ENCODE measurements around the gene GPR45.

The GPR45 gene

GRCh38 chr2:105241443-105241842, at the start of gene GPR45:
GPR45 (plus strand) TSS chr2:105241743; CDS start chr2:105241859, 116 bp downstream.
- Mint-ChIP-seq H3K4me3 (no peak within 1 kb of the TSS), H3K36me3 (no peaks in the 10 kb centered on the region), H3K27ac (no peak within 1 kb of the TSS), H3K9me3 (no peaks in the 10 kb centered on the region), H3K4me1 (peaks cover 16% of the 10 kb centered on the region), H3K27me3 (no peaks in the 10 kb centered on the region)
- no peak for ATAC-seq

GRCh38 chr2:105194022-105194675, 47.4 kb upstream of the GPR45 start:
- H3K9me3 Mint-ChIP-seq = peaks cover 13% of the 10 kb centered on the region
- peaks cover 14% of the 10 kb centered on the region for H3K36me3 Mint-ChIP-seq
- H3K4me3 Mint-ChIP-seq = no peak overlapping the region
- peaks cover 15% of the 10 kb centered on the region for H3K27me3 Mint-ChIP-seq
- no peak overlapping the region for H3K27ac Mint-ChIP-seq
- H3K4me1 Mint-ChIP-seq = no peaks in the 10 kb centered on the region
- ATAC-seq = no peak

GRCh38 chr2:105196651-105197050, 44.9 kb upstream of the GPR45 start:
- Mint-ChIP-seq H3K27ac (no peak overlapping the region), H3K36me3 (no peaks in the 10 kb centered on the region), H3K9me3 (peaks cover 10% of the 10 kb centered on the region)

GRCh38 chr2:105215586-105216192, 25.9 kb upstream of the GPR45 start:
- Mint-ChIP-seq H3K27me3 (no peaks in the 10 kb centered on the region), H3K4me3 (no peak overlapping the region), H3K36me3 (no peaks in the 10 kb centered on the region), H3K9me3 (no peaks in the 10 kb centered on the region), H3K27ac (no peak overlapping the region), H3K4me1 (peaks cover 6% of the 10 kb centered on the region)
- ATAC-seq = peak; percentile 54

More at GRCh38 chr2:105196651-105197050, 44.9 kb upstream of the GPR45 start:
- Mint-ChIP-seq H3K4me3 (no peak overlapping the region), H3K27me3 (no peaks in the 10 kb centered on the region), H3K4me1 (no peaks in the 10 kb centered on the region)
- ATAC-seq = no peak

GRCh38 chr2:105220604-105221003, 20.9 kb upstream of the GPR45 start:
- Mint-ChIP-seq H3K27ac (no peak overlapping the region), H3K27me3 (peaks cover 23% of the 10 kb centered on the region), H3K36me3 (no peaks in the 10 kb centered on the region), H3K4me1 (peaks cover 6% of the 10 kb centered on the region), H3K9me3 (no peaks in the 10 kb centered on the region), H3K4me3 (no peak overlapping the region)
- no peak for ATAC-seq

GRCh38 chr2:105224444-105224843, 17.1 kb upstream of the GPR45 start:
- H3K27ac Mint-ChIP-seq = no peak overlapping the region
- no peak for ATAC-seq
- no peaks in the 10 kb centered on the region for H3K4me1 Mint-ChIP-seq
- no peaks in the 10 kb centered on the region for H3K9me3 Mint-ChIP-seq
- H3K27me3 Mint-ChIP-seq = peaks cover 23% of the 10 kb centered on the region
- H3K36me3 Mint-ChIP-seq = no peaks in the 10 kb centered on the region
- H3K4me3 Mint-ChIP-seq = no peak overlapping the region

- no peaks in the 10 kb centered on the region for H3K27me3 Mint-ChIP-seq
- no peaks in the 10 kb centered on the region for H3K9me3 Mint-ChIP-seq
- H3K4me3 Mint-ChIP-seq = no peak overlapping the region
- peaks cover 16% of the 10 kb centered on the region for H3K4me1 Mint-ChIP-seq
- ATAC-seq = no peak
- no peaks in the 10 kb centered on the region for H3K36me3 Mint-ChIP-seq
- H3K27ac Mint-ChIP-seq = no peak overlapping the region
Measured at GRCh38 chr2:105231232-105231619, 10.3 kb upstream of the GPR45 start.

- Mint-ChIP-seq H3K36me3 (no peaks in the 10 kb centered on the region), H3K9me3 (no peaks in the 10 kb centered on the region), H3K4me1 (peaks cover 27% of the 10 kb centered on the region), H3K27ac (no peak overlapping the region), H3K27me3 (no peaks in the 10 kb centered on the region), H3K4me3 (no peak overlapping the region)
- ATAC-seq = peak; percentile 78
Measured at GRCh38 chr2:105235388-105236059, 6.0 kb upstream of the GPR45 start.

- H3K36me3 Mint-ChIP-seq = no peaks in the 10 kb centered on the region
- no peaks in the 10 kb centered on the region for H3K9me3 Mint-ChIP-seq
- peaks cover 27% of the 10 kb centered on the region for H3K4me1 Mint-ChIP-seq
- H3K27ac Mint-ChIP-seq = no peak overlapping the region
- H3K27me3 Mint-ChIP-seq = no peaks in the 10 kb centered on the region
- ATAC-seq = no peak
- H3K4me3 Mint-ChIP-seq = no peak overlapping the region
Measured at GRCh38 chr2:105236060-105236424, 5.5 kb upstream of the GPR45 start.

- peak; percentile 61 for ATAC-seq
- Mint-ChIP-seq H3K36me3 (no peaks in the 10 kb centered on the region), H3K4me3 (peak overlapping the region; percentile 19), H3K27ac (peak overlapping the region; percentile 73), H3K9me3 (no peaks in the 10 kb centered on the region), H3K4me1 (peaks cover 27% of the 10 kb centered on the region), H3K27me3 (no peaks in the 10 kb centered on the region)
Measured at GRCh38 chr2:105237045-105237765, 4.3 kb upstream of the GPR45 start.

GRCh38 chr2:105238664-105239240, 2.8 kb upstream of the GPR45 start:
- H3K4me1 Mint-ChIP-seq = peaks cover 27% of the 10 kb centered on the region
- H3K36me3 Mint-ChIP-seq = no peaks in the 10 kb centered on the region
- H3K27ac Mint-ChIP-seq = no peak overlapping the region
- no peaks in the 10 kb centered on the region for H3K27me3 Mint-ChIP-seq
- H3K4me3 Mint-ChIP-seq = no peak overlapping the region
- ATAC-seq = no peak
- H3K9me3 Mint-ChIP-seq = no peaks in the 10 kb centered on the region

GRCh38 chr2:105239924-105240323, 1.6 kb upstream of the GPR45 start:
- Mint-ChIP-seq H3K9me3 (no peaks in the 10 kb centered on the region), H3K27ac (no peak overlapping the region), H3K27me3 (no peaks in the 10 kb centered on the region), H3K4me1 (peaks cover 27% of the 10 kb centered on the region), H3K36me3 (no peaks in the 10 kb centered on the region), H3K4me3 (no peak overlapping the region)
- ATAC-seq = no peak

- no peaks in the 10 kb centered on the region for H3K9me3 Mint-ChIP-seq
- peaks cover 7% of the 10 kb centered on the region for H3K4me1 Mint-ChIP-seq
- no peak for ATAC-seq
- H3K27ac Mint-ChIP-seq = no peak overlapping the region
- no peak overlapping the region for H3K4me3 Mint-ChIP-seq
- no peaks in the 10 kb centered on the region for H3K27me3 Mint-ChIP-seq
- no peaks in the 10 kb centered on the region for H3K36me3 Mint-ChIP-seq
Measured at GRCh38 chr2:105242286-105242993, 897 bp downstream of the GPR45 start.

- no peaks in the 10 kb centered on the region for H3K36me3 Mint-ChIP-seq
- H3K27ac Mint-ChIP-seq = no peak overlapping the region
- no peaks in the 10 kb centered on the region for H3K27me3 Mint-ChIP-seq
- no peak overlapping the region for H3K4me3 Mint-ChIP-seq
- H3K9me3 Mint-ChIP-seq = no peaks in the 10 kb centered on the region
- no peaks in the 10 kb centered on the region for H3K4me1 Mint-ChIP-seq
- ATAC-seq = no peak
Measured at GRCh38 chr2:105243961-105244360, 2.4 kb downstream of the GPR45 start.

GRCh38 chr2:105244451-105244850, 2.9 kb downstream of the GPR45 start:
- Mint-ChIP-seq H3K36me3 (no peaks in the 10 kb centered on the region), H3K27me3 (no peaks in the 10 kb centered on the region), H3K4me1 (no peaks in the 10 kb centered on the region), H3K9me3 (no peaks in the 10 kb centered on the region), H3K4me3 (no peak overlapping the region), H3K27ac (no peak overlapping the region)
- no peak for ATAC-seq

All from stimulated activated memory B cell treated with anti-CD40 and anti-IgM and Interleukin-4, amounts not matched to agents 10 μg/mL and 1 μg/mL and 100 μg/mL, for 72 hours (primary cell).